Activated B cell treated with CpG ODN at 0.5 μM for 24 hours (primary cell): Measurements from ENCODE around the gene TBL1X. TPM values are rescaled to one million over a fixed set of nuclear protein-coding genes. Genes with fewer than 3 reads are reported as not detected.

ENCODE experiments used
- ATAC-seq: fragments of 200-7000 bp; cut with Tn5 transposase; one replicate; pipeline ENCODE4 v1.10.0; 2021; ENCODE audit warnings: low read depth, mild to moderate bottlenecking, moderate library complexity
- CTCF ChIA-PET: fragments of 350-600 bp; sonication (Branson Sonifier 250); formaldehyde crosslinking; loops from one replicate; lab custom pipeline; 2021; ENCODE audit warnings: antibody characterized with exemption; lab: Charles Lee
- POLR2A ChIA-PET: fragments of 350-600 bp; sonication (Branson Sonifier 250); formaldehyde crosslinking; loops from one replicate; lab custom pipeline; 2021; ENCODE audit warnings: antibody characterized with exemption; lab: Charles Lee
- DNase-seq: peaks from one replicate; pipeline ENCODE4 v3.0.0; 2022
- H3K27ac Mint-ChIP-seq: one replicate; pipeline ENCODE4 v1.8.0; 2020; ENCODE audit warnings: mixed read lengths
- H3K27me3 Mint-ChIP-seq: one replicate; pipeline ENCODE4 v1.8.0; 2021; ENCODE audit warnings: mixed read lengths
- H3K36me3 Mint-ChIP-seq: one replicate; pipeline ENCODE4 v1.8.0; 2021; ENCODE audit warnings: low read depth, mixed read lengths
- H3K4me1 Mint-ChIP-seq: one replicate; pipeline ENCODE4 v1.8.0; 2021; ENCODE audit warnings: mixed read lengths
- H3K4me3 Mint-ChIP-seq: one replicate; pipeline ENCODE4 v1.8.0; 2020; ENCODE audit warnings: mild to moderate bottlenecking, mixed read lengths
- H3K9me3 Mint-ChIP-seq: one replicate; pipeline ENCODE4 v1.8.0; 2020; ENCODE audit warnings: mixed read lengths
- intact Hi-C: fragments of 100-400 bp; cut with micrococcal nuclease; formaldehyde crosslinking; loops from one replicate; pipeline ENCODE4 v1.15.1; 2024
- total RNA-seq: library from RNA; stranded (reverse); gene quantifications from 2 replicates; pipeline ENCODE4 v1.2.3, GENCODE V29; 2022
- TF ChIP-seq, protein P1 (sequence below): fragments of 200-600 bp; IDR thresholded peaks from one replicate; pipeline ENCODE4 v1.8.0; 2022; ENCODE audit warnings: antibody characterized with exemption, mild to moderate bottlenecking

The TBL1X gene
- 37.6 and 38.5 TPM in 2 replicates for total RNA-seq

DNA sequence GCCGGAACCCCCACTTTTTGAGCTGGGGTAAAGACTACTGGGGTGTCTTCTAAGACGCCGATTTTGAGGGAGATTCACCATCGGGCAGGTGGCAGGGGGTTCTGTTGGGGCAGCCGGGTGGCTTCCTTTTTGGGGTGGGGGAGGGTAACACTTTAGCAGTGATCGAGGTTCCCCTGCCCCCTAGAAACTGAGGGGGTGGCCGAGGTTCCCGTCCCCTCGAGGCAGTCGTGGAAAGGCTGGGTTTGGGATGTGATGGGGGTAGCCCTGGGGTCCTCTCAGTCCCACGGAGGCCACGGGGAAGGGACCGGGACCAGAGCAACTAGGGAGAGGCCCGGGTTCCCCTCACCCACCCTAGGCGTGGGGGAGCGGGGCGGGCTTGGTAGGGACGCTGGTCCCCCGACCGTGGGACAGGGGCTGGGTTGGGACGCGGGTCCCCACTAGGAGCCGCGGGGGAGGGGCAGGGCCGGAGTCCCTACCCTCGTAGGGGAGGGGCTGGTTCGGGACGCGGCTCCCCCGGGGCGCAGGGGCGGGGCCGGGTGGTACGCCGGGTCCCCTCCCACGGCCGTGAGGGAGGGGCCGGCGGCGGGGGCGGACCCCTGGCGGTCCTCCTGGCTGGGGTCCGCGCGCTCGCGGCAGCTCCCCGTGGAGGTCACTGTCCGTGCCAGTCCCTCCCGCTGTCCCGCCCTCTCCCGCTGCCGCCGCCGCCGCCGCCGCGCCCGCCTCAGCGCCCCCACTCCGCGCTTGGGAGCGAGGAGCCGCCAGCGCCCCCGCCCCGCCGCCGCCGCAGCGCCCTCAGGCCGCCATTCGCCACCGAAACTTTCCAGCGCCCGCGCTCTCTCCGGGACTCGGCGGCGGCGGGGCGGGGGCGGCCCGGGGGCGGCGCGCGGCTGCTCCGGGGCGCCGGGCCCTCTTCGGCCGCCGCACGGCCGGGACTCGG is at the start of gene TBL1X:
Gene TBL1X (plus strand): TSS at position 624 of the 937 bp plus-strand sequence. CDS start 188,529 bp downstream, outside the sequence.
- no peaks in the 10 kb centered on the region for H3K27me3 Mint-ChIP-seq
- no peaks in the 10 kb centered on the region for H3K9me3 Mint-ChIP-seq
- H3K4me3 Mint-ChIP-seq = peak within 1 kb of the TSS; percentile 78
- ChIA-PET CTCF (interaction anchor here (3.0 kb wide), 1 partner anchor 123 kb away, joined by 18 read pairs; no protein-coding TSS in a partner anchor), POLR2A (interaction anchor here (0.6 to 2.8 kb wide), 5 partner anchors 66 to 213 kb away, joined by 3 to 137 read pairs (median 9); no protein-coding TSS in a partner anchor)
- peak within 1 kb of the TSS; percentile 86 for H3K27ac Mint-ChIP-seq
- H3K4me1 Mint-ChIP-seq = peaks cover 48% of the 10 kb centered on the region
- peak; percentile 66 for DNase-seq
- intact Hi-C loops = loop anchor here (5.0 kb wide), 2 partner anchors 148 to 372 kb away; no protein-coding TSS in a partner anchor
- TF ChIP-seq, protein P1, sequence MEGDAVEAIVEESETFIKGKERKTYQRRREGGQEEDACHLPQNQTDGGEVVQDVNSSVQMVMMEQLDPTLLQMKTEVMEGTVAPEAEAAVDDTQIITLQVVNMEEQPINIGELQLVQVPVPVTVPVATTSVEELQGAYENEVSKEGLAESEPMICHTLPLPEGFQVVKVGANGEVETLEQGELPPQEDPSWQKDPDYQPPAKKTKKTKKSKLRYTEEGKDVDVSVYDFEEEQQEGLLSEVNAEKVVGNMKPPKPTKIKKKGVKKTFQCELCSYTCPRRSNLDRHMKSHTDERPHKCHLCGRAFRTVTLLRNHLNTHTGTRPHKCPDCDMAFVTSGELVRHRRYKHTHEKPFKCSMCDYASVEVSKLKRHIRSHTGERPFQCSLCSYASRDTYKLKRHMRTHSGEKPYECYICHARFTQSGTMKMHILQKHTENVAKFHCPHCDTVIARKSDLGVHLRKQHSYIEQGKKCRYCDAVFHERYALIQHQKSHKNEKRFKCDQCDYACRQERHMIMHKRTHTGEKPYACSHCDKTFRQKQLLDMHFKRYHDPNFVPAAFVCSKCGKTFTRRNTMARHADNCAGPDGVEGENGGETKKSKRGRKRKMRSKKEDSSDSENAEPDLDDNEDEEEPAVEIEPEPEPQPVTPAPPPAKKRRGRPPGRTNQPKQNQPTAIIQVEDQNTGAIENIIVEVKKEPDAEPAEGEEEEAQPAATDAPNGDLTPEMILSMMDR = no peak
- peak; percentile 70 for ATAC-seq
- peaks cover 8% of the 10 kb centered on the region for H3K36me3 Mint-ChIP-seq

DNA sequence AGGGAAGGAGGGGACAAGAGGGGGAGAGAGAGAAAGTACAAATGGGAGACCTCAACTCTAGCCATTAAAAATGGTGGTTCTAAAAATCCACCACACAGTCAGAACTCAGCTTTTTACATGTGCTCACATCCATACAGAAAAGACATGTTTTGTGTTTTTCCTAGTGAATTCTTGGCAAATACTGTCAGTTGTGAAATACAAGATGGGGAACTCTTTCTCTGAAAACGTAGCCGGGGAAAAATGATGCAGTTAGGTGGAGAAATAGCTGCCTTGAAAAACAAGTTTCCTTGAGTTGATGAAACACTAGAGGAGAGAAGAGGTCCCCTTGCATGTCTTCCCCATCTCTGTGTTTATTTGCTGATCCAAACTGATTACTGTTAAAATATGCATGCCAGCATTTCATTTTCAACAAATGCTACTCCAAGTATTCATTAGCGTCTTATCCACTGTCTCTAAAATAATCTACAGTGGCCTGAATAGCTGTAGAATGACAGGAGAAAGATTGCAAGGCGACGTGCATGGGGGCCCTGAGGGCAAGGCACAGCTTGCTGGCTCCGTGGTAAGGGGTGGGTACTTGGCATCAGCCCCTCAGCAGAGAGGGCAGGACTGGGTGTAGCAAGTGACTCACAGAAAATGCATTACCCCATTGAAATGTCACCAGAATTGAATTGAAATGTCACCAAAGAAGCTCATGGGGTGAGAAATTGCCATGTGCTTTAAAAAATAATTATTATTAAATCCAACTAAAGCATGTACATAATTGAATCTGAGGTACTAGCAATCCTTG is 48.1 kb upstream of the TBL1X start:
- Mint-ChIP-seq H3K36me3 (no peaks in the 10 kb centered on the region), H3K4me1 (no peaks in the 10 kb centered on the region), H3K4me3 (no peak overlapping the region), H3K9me3 (no peaks in the 10 kb centered on the region), H3K27me3 (peaks cover 4% of the 10 kb centered on the region), H3K27ac (no peak overlapping the region)
- POLR2A ChIA-PET = no interaction called here
- DNase-seq (no peak), ATAC-seq (no peak)
- CTCF ChIA-PET = no interaction called here
- intact Hi-C loops = no loop called here
- TF ChIP-seq, protein P1 = no peak

DNA sequence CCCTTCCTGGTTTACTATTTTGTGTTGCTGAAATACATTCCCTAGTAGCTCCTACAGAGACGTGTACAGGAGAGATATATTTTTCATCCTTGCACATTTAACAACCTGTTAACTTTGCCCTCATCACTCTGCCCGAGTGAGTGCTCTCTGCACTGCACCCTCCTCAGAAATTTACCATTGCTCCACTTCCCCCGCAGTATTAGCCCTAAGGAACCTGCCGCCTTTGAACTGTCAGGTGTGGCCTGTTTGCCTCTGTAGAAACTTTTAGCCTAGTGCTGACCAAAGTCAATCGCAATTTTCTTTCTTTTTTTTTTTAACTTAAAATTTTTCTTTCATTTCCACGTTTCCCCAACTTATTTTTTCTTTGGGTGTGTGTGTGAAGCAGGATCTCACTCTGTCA is 46.6 kb upstream of the TBL1X start:
- DNase-seq (no peak), ATAC-seq (no peak)
- intact Hi-C loops = no loop called here
- Mint-ChIP-seq H3K4me3 (no peak overlapping the region), H3K36me3 (no peaks in the 10 kb centered on the region), H3K9me3 (no peaks in the 10 kb centered on the region), H3K4me1 (no peaks in the 10 kb centered on the region), H3K27ac (no peak overlapping the region), H3K27me3 (peaks cover 4% of the 10 kb centered on the region)
- TF ChIP-seq, protein P1 = no peak
- CTCF ChIA-PET = no interaction called here
- POLR2A ChIA-PET = no interaction called here

DNA sequence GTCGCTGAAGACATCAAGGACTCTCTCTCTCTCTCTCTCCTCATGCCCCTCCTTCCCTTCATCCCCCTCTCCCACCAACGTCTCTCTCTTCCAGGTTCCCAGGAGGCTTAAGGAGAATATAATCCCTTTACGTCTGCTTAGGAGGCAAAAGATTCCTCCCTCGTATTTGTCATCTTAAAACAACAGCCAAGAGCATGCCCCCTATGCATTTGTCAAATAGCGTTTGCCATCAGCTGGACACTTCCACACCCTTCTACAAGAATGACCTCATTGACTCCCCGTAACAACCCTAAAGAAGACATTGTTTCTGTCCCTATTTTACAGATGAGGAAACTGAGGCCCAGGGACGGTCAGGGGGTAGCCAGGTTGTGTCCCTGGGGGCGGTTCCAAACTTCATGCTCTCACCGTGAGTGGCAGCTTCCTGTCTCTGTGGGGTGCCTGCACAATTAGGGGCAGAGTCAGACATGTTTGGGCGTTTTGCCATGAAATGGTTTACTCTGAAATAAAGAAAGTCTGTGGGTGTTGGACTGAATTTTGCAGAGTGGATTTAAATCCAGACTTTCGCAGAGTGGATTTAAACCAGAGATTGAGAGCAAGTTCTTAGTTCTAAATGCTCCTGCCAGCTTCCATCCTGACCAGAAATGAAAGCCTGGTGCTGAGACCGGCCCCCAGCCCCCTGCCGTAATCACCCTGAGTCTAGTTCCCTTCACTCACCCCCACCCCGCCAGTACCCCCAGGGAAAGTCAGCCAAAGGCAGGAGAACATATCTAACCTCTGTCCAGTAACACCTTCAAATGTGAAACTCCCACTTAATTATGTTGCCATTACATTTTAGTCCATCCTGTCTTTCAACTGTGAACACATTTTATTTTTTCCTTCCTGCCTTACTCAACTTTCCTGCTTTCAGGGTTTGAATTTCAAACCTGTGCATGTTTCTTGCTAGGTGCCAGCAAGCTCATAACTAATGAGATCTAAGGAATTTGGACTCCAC is 44.3 kb upstream of the TBL1X start:
- intact Hi-C loops = no loop called here
- POLR2A ChIA-PET = no interaction called here
- Mint-ChIP-seq H3K36me3 (no peaks in the 10 kb centered on the region), H3K4me1 (no peaks in the 10 kb centered on the region), H3K4me3 (no peak overlapping the region), H3K9me3 (peaks cover 2% of the 10 kb centered on the region), H3K27me3 (peaks cover 4% of the 10 kb centered on the region), H3K27ac (no peak overlapping the region)
- ATAC-seq (no peak), DNase-seq (no peak)
- CTCF ChIA-PET = no interaction called here
- TF ChIP-seq, protein P1 = no peak
